ENCODE results near the gene CHMP3. TPM values are rescaled to one million over a fixed set of nuclear protein-coding genes. Genes with fewer than 3 reads are reported as not detected.

CHMP3 gene
- 22.3 TPM for polyA plus RNA-seq (2013, experiment 1 of 2)
- 22.1 TPM for polyA plus RNA-seq (2013, experiment 2 of 2)

DNA sequence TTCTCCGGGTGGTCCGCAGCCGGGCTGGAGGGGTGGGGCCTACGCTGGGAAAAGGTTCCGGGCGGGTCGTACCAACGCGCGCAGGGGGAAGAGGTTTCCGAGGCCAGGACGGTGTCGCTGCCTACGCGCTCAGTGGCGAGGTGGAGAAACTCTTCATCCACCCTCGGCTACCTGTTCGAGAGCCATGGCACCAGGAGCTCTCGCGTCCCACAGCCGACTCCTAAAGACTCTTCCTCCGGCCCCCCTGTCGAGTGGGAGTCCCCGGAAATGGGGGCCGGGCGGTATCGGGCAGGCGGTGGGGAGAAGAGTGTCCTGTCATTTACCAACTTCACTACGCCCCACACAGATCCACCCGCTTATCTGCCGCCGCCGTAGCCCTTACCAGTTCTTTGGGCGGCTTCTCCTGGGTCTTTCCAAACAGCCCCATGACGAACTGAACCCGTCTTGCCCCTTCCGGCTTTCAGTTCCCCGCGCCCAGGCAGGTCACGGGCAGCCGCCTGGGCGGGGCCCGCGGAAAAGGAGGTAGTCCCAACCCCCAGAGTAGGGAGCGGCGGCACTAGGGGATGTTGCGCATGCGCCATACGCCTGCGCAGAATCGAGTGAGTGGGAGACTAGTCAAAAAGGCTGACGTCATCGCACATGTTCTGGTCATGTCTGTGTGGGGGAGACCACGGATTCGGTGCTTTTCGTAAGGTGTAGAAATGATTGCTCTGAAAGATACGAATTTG, at the start of gene CHMP3:
TSS of gene CHMP3 (minus strand) at position 522 of the 728 bp plus-strand sequence. CDS start at position 427, 95 bp downstream.
- Histone ChIP-seq H3K4me2 (ENCODE audit: low read length) (peak within 1 kb of the TSS; percentile 58), H3K36me3 (ENCODE audit: control insufficient read depth, insufficient read depth, low read length) (no peaks in the 10 kb centered on the region), H3K4ac (ENCODE audit: low read depth, low read length) (peak within 1 kb of the TSS; percentile 65), H3K9ac (ENCODE audit: low read length) (peak within 1 kb of the TSS; percentile 96), H3K79me2 (ENCODE audit: control insufficient read depth, insufficient read depth, low read length) (peaks cover 12% of the 10 kb centered on the region), H3K27me3 (ENCODE audit: insufficient read depth, low read length, poor library complexity) (no peaks in the 10 kb centered on the region), H3K4me1 (ENCODE audit: control insufficient read depth, low read depth, low read length) (no peaks in the 10 kb centered on the region), H2BK120ac (ENCODE audit: low read depth, low read length) (peak within 1 kb of the TSS; percentile 13), H2BK5ac (ENCODE audit: low read length) (peak within 1 kb of the TSS; percentile 96), H4K8ac (ENCODE audit: low read depth, low read length) (no peak within 1 kb of the TSS), H3K79me1 (ENCODE audit: low read length) (peaks cover 14% of the 10 kb centered on the region), H2BK15ac (replicated peaks; ENCODE audit: low read depth) (no peak within 1 kb of the TSS), H4K5ac (ENCODE audit: low read length) (peak within 1 kb of the TSS; percentile 5), H3K4me3 (ENCODE audit: low read length) (peak within 1 kb of the TSS; percentile 84), H2AK5ac (ENCODE audit: low read length) (peak within 1 kb of the TSS; percentile 35), H3K18ac (ENCODE audit: low read length) (peak within 1 kb of the TSS; percentile 11), H3K23ac (ENCODE audit: low read length) (peak within 1 kb of the TSS; percentile 92), H3K56ac (ENCODE audit: low read length) (peak within 1 kb of the TSS; percentile 99), H3K27ac (ENCODE audit: low read depth, low read length) (peak within 1 kb of the TSS; percentile 91)
- WGBS (ENCODE audit: extremely low coverage, insufficient coverage, low lambda C conversion rate) = no CpG with 5 or more reads among the region's 57 CpGs
- peak; percentile 98 for DNase-seq

DNA sequence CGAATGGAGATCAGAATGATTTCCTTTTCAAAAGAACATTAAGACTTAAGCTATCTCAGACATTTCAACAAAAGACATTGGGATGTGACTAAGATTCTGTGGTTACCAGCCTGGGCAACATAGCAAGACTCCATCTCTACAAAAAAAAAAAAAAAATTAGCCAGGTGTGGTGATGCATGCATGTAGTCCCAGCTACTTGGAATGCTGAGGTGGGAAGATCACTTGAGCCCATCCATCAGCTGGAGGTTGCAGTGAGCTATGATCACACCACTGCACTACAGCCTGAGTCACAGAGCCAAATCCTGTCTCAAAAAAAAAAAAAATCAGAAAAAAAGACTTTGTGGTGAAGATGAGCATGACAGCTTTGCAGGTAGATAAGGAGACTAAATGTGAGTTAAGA, 47.6 kb upstream of the CHMP3 start:
- no peak overlapping the region for H3K4ac ChIP-seq (ENCODE audit: low read depth, low read length)
- H3K4me3 ChIP-seq (ENCODE audit: low read length) = no peak overlapping the region
- H3K36me3 ChIP-seq (ENCODE audit: control insufficient read depth, insufficient read depth, low read length) = no peaks in the 10 kb centered on the region
- no peak for DNase-seq
- no peak overlapping the region for H2BK120ac ChIP-seq (ENCODE audit: low read depth, low read length)
- no peak overlapping the region for H2BK5ac ChIP-seq (ENCODE audit: low read length)
- no peaks in the 10 kb centered on the region for H3K79me1 ChIP-seq (ENCODE audit: low read length)
- no peak overlapping the region for H2BK15ac ChIP-seq (replicated peaks; ENCODE audit: low read depth)
- no peak overlapping the region for H3K18ac ChIP-seq (ENCODE audit: low read length)
- no peak overlapping the region for H4K5ac ChIP-seq (ENCODE audit: low read length)
- no peak overlapping the region for H3K23ac ChIP-seq (ENCODE audit: low read length)
- H3K9ac ChIP-seq (ENCODE audit: low read length) = no peak overlapping the region
- H3K4me2 ChIP-seq (ENCODE audit: low read length) = no peak overlapping the region
- H3K56ac ChIP-seq (ENCODE audit: low read length) = no peak overlapping the region
- no peak overlapping the region for H4K8ac ChIP-seq (ENCODE audit: low read depth, low read length)
- no peaks in the 10 kb centered on the region for H3K4me1 ChIP-seq (ENCODE audit: control insufficient read depth, low read depth, low read length)
- H3K27ac ChIP-seq (ENCODE audit: low read depth, low read length) = no peak overlapping the region
- no peaks in the 10 kb centered on the region for H3K79me2 ChIP-seq (ENCODE audit: control insufficient read depth, insufficient read depth, low read length)
- no peak overlapping the region for H2AK5ac ChIP-seq (ENCODE audit: low read length)
- H3K27me3 ChIP-seq (ENCODE audit: insufficient read depth, low read length, poor library complexity) = no peaks in the 10 kb centered on the region
- no CpG with 5 or more reads among the region's 1 CpG for whole genome bisulfite sequencing (ENCODE audit: extremely low coverage, insufficient coverage, low lambda C conversion rate)

DNA sequence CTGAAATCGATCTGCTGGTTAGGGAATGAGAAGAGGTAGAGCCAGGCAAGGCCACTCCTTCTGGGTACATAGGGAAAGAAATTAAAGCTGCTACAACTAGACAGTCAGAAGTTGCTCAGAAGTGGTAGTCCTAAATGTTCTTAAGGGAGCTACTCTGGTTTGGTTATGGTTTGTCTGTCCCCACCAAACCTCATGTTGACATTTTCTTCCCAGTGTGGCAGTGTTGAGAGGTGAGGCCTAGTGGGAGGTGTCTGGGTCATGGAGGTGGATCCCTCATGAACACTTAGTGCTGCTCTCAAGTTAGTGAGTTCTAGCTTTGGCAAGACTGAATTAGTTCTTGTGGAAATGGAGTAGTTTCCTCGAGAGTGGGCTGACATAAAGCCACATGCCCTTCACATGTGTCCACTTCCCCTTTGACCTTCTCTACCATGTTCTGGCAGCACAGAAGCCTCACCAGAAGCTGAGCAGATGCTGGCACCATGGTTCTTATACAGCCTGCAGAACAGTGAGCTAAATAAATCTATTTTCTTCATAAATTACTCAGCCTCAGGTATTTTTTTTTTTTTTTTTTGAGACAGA, 45.7 kb upstream of the CHMP3 start:
- H3K4me1 ChIP-seq (ENCODE audit: control insufficient read depth, low read depth, low read length) = no peaks in the 10 kb centered on the region
- H3K4ac ChIP-seq (ENCODE audit: low read depth, low read length) = no peak overlapping the region
- no peak overlapping the region for H3K23ac ChIP-seq (ENCODE audit: low read length)
- no peak overlapping the region for H3K27ac ChIP-seq (ENCODE audit: low read depth, low read length)
- H2BK15ac ChIP-seq (replicated peaks; ENCODE audit: low read depth) = no peak overlapping the region
- no peaks in the 10 kb centered on the region for H3K27me3 ChIP-seq (ENCODE audit: insufficient read depth, low read length, poor library complexity)
- no peak for DNase-seq
- no peak overlapping the region for H4K8ac ChIP-seq (ENCODE audit: low read depth, low read length)
- H4K5ac ChIP-seq (ENCODE audit: low read length) = no peak overlapping the region
- H3K79me2 ChIP-seq (ENCODE audit: control insufficient read depth, insufficient read depth, low read length) = no peaks in the 10 kb centered on the region
- no peaks in the 10 kb centered on the region for H3K79me1 ChIP-seq (ENCODE audit: low read length)
- no CpG with 5 or more reads among the region's 2 CpGs for WGBS (ENCODE audit: extremely low coverage, insufficient coverage, low lambda C conversion rate)
- no peak overlapping the region for H3K9ac ChIP-seq (ENCODE audit: low read length)
- no peak overlapping the region for H2AK5ac ChIP-seq (ENCODE audit: low read length)
- no peak overlapping the region for H2BK5ac ChIP-seq (ENCODE audit: low read length)
- H2BK120ac ChIP-seq (ENCODE audit: low read depth, low read length) = no peak overlapping the region
- no peak overlapping the region for H3K18ac ChIP-seq (ENCODE audit: low read length)
- no peaks in the 10 kb centered on the region for H3K36me3 ChIP-seq (ENCODE audit: control insufficient read depth, insufficient read depth, low read length)
- no peak overlapping the region for H3K56ac ChIP-seq (ENCODE audit: low read length)
- H3K4me2 ChIP-seq (ENCODE audit: low read length) = no peak overlapping the region
- no peak overlapping the region for H3K4me3 ChIP-seq (ENCODE audit: low read length)

GRCh38 chr2:86603905-86604304, 40.7 kb upstream of the CHMP3 start:
- Histone ChIP-seq H3K23ac (ENCODE audit: low read length) (no peak overlapping the region), H3K27me3 (ENCODE audit: insufficient read depth, low read length, poor library complexity) (no peaks in the 10 kb centered on the region), H3K27ac (ENCODE audit: low read depth, low read length) (no peak overlapping the region), H3K4me2 (ENCODE audit: low read length) (no peak overlapping the region), H3K4ac (ENCODE audit: low read depth, low read length) (no peak overlapping the region), H3K79me1 (ENCODE audit: low read length) (no peaks in the 10 kb centered on the region), H2BK5ac (ENCODE audit: low read length) (no peak overlapping the region), H3K56ac (ENCODE audit: low read length) (no peak overlapping the region), H2AK5ac (ENCODE audit: low read length) (no peak overlapping the region), H3K18ac (ENCODE audit: low read length) (no peak overlapping the region), H2BK120ac (ENCODE audit: low read depth, low read length) (no peak overlapping the region), H4K5ac (ENCODE audit: low read length) (no peak overlapping the region), H3K9ac (ENCODE audit: low read length) (no peak overlapping the region), H3K4me1 (ENCODE audit: control insufficient read depth, low read depth, low read length) (no peaks in the 10 kb centered on the region), H3K79me2 (ENCODE audit: control insufficient read depth, insufficient read depth, low read length) (no peaks in the 10 kb centered on the region), H2BK15ac (replicated peaks; ENCODE audit: low read depth) (no peak overlapping the region), H4K8ac (ENCODE audit: low read depth, low read length) (no peak overlapping the region), H3K4me3 (ENCODE audit: low read length) (no peak overlapping the region), H3K36me3 (ENCODE audit: control insufficient read depth, insufficient read depth, low read length) (no peaks in the 10 kb centered on the region)
- DNase-seq = no peak
- no CpG with 5 or more reads among the region's 4 CpGs for WGBS (ENCODE audit: extremely low coverage, insufficient coverage, low lambda C conversion rate)

GRCh38 chr2:86598966-86599365, 35.7 kb upstream of the CHMP3 start:
- Histone ChIP-seq H3K27ac (ENCODE audit: low read depth, low read length) (no peak overlapping the region), H3K27me3 (ENCODE audit: insufficient read depth, low read length, poor library complexity) (no peaks in the 10 kb centered on the region), H3K4me3 (ENCODE audit: low read length) (no peak overlapping the region), H2AK5ac (ENCODE audit: low read length) (no peak overlapping the region), H3K4me1 (ENCODE audit: control insufficient read depth, low read depth, low read length) (no peaks in the 10 kb centered on the region), H3K79me2 (ENCODE audit: control insufficient read depth, insufficient read depth, low read length) (no peaks in the 10 kb centered on the region), H3K56ac (ENCODE audit: low read length) (no peak overlapping the region), H3K4ac (ENCODE audit: low read depth, low read length) (no peak overlapping the region), H2BK15ac (replicated peaks; ENCODE audit: low read depth) (no peak overlapping the region), H2BK5ac (ENCODE audit: low read length) (no peak overlapping the region), H3K4me2 (ENCODE audit: low read length) (no peak overlapping the region), H3K18ac (ENCODE audit: low read length) (no peak overlapping the region), H4K5ac (ENCODE audit: low read length) (no peak overlapping the region), H3K9ac (ENCODE audit: low read length) (no peak overlapping the region), H3K23ac (ENCODE audit: low read length) (no peak overlapping the region), H4K8ac (ENCODE audit: low read depth, low read length) (no peak overlapping the region), H2BK120ac (ENCODE audit: low read depth, low read length) (no peak overlapping the region), H3K36me3 (ENCODE audit: control insufficient read depth, insufficient read depth, low read length) (no peaks in the 10 kb centered on the region), H3K79me1 (ENCODE audit: low read length) (no peaks in the 10 kb centered on the region)
- DNase-seq = no peak
- no CpG with 5 or more reads among the region's 2 CpGs for WGBS (ENCODE audit: extremely low coverage, insufficient coverage, low lambda C conversion rate)

All from mesendoderm (in vitro differentiated cells).